Lung microvascular endothelial cell (primary cell): Measurements from ENCODE around the gene EXOC4. TPM values are rescaled to one million over a fixed set of nuclear protein-coding genes. Genes with fewer than 3 reads are reported as not detected.
A peak's percentile ranks its signal among the peaks of the same experiment; 100 is the strongest.

Experiments used
- DNase-seq, 2 donors: peaks; one replicate each; pipeline versions ENCODE4 v3.0.0 to v3.0.0-alpha.2; 2010; ENCODE audit warnings: low read depth in 2 of 2
- total RNA-seq: library from RNA; depleted of rRNA; stranded (reverse); fragments of >200 nt; gene quantifications from 2 replicates; pipeline ENCODE4 v1.2.1, GENCODE V29; 2014

EXOC4 gene
- total RNA-seq, 1 donor from 2014 or later: 103 TPM

GRCh38 chr7:133786401-133786937 is 533.6 kb downstream of the EXOC4 start:
- DNase-seq: no peak

GRCh38 chr7:133789974-133790373 is 537.1 kb downstream of the EXOC4 start:
- DNase-seq: no peak

GRCh38 chr7:133790911-133791310 is 538.0 kb downstream of the EXOC4 start:
- no peak for DNase-seq

GRCh38 chr7:133794479-133794878 is 541.6 kb downstream of the EXOC4 start:
- DNase-seq: no peak

GRCh38 chr7:133795068-133795665 is 542.3 kb downstream of the EXOC4 start:
- DNase-seq: no peak

- no peak for DNase-seq
Measured at GRCh38 chr7:133796782-133797745, 544.2 kb downstream of the EXOC4 start.

GRCh38 chr7:133797818-133798520 is 545.1 kb downstream of the EXOC4 start:
- DNase-seq: peak in 1 of 2 donors; percentile 28

- DNase-seq: no peak
Measured at GRCh38 chr7:133801341-133801740, 548.5 kb downstream of the EXOC4 start.

- no peak for DNase-seq
Measured at GRCh38 chr7:133804127-133804526, 551.2 kb downstream of the EXOC4 start.

- no peak for DNase-seq
Measured at GRCh38 chr7:133805426-133805825, 552.5 kb downstream of the EXOC4 start.

GRCh38 chr7:133807624-133808492 is 555.0 kb downstream of the EXOC4 start:
- no peak for DNase-seq

- no peak for DNase-seq
Measured at GRCh38 chr7:133808493-133808866, 555.6 kb downstream of the EXOC4 start.

- no peak for DNase-seq
Measured at GRCh38 chr7:133812877-133813276, 560.0 kb downstream of the EXOC4 start.

- DNase-seq: no peak
Measured at GRCh38 chr7:133815611-133816210, 562.8 kb downstream of the EXOC4 start.

GRCh38 chr7:133819695-133820094 is 566.8 kb downstream of the EXOC4 start:
- DNase-seq: no peak

GRCh38 chr7:133820584-133820983 is 567.7 kb downstream of the EXOC4 start:
- DNase-seq: peak; percentile 3 to 34

GRCh38 chr7:133821171-133821570 is 568.3 kb downstream of the EXOC4 start:
- no peak for DNase-seq

GRCh38 chr7:133822001-133822641 is 569.2 kb downstream of the EXOC4 start:
- no peak for DNase-seq

GRCh38 chr7:133822868-133823552 is 570.1 kb downstream of the EXOC4 start:
- DNase-seq: no peak
